ENCODE measurements around the gene SPZ1.

DNA sequence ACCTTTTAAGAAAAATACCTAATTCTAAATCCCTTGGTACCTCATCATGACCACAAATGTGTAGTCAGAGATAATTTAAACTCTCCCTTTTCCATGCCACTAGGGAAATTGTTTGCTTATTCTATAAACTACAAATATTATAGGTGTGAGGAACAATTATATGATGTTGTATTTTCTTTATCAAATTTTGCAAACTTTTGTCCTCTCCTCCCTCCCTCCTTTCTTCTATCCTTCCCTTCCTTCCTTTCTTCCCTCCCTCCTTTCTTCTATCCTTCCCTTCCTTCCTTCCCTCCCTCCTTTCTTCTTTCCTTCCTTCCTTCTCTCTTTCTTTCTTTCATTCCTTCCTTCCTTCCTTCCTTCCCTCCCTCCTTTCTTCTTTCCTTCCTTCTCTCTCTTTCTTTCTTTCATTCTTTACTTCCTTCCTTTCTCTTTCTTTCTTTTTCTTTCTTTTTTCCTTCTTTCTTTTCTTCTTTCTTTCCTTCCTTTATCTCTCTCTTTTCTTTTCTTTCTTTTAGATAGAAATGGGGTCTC is 41.2 kb downstream of the SPZ1 start:
- TF ChIP-seq CTCF (conservative IDR thresholded peaks at IDR 0.05) (no peak), ZFX (IDR thresholded peaks at IDR 0.05) (no peak)
